Activated T-cell treated with anti-CD3 and anti-CD28 coated beads, Interleukin-2, amount 50 U/mL, for 24 hours (primary cell): Measurements from ENCODE around the gene SDK2.

ENCODE experiments used
- DNase-seq: peaks from one replicate; pipeline ENCODE4 v3.0.0-alpha.2; 2020
- H3K27ac Mint-ChIP-seq: 2 replicates; pipeline ENCODE4 v1.8.0; 2020; ENCODE audit warnings: mild to moderate bottlenecking, mixed read lengths
- H3K27me3 Mint-ChIP-seq: 2 replicates; pipeline ENCODE4 v1.8.0; 2020; ENCODE audit warnings: mixed read lengths
- H3K36me3 Mint-ChIP-seq: 2 replicates; pipeline ENCODE4 v1.8.0; 2020; ENCODE audit warnings: low read depth, mixed read lengths
- H3K4me1 Mint-ChIP-seq: 2 replicates; pipeline ENCODE4 v1.8.0; 2020; ENCODE audit warnings: low read depth, mixed read lengths
- H3K4me3 Mint-ChIP-seq: 2 replicates; pipeline ENCODE4 v1.8.0; 2020; ENCODE audit warnings: mild to moderate bottlenecking, moderate library complexity, mixed read lengths
- H3K9me3 Mint-ChIP-seq: 2 replicates; pipeline ENCODE4 v1.8.0; 2020; ENCODE audit warnings: mixed read lengths

Gene SDK2

GRCh38 chr17:73667181-73667959 is 23.1 kb upstream of the SDK2 start:
- no peaks in the 10 kb centered on the region for H3K36me3 Mint-ChIP-seq
- H3K4me1 Mint-ChIP-seq: peaks cover 25% of the 10 kb centered on the region
- H3K9me3 Mint-ChIP-seq: peaks cover 13% of the 10 kb centered on the region
- no peak overlapping the region for H3K4me3 Mint-ChIP-seq
- peaks cover 2% of the 10 kb centered on the region for H3K27me3 Mint-ChIP-seq
- H3K27ac Mint-ChIP-seq: peak overlapping the region; percentile 1
- no peak for DNase-seq

- Mint-ChIP-seq H3K36me3 (no peaks in the 10 kb centered on the region), H3K4me1 (peaks cover 25% of the 10 kb centered on the region), H3K9me3 (no peaks in the 10 kb centered on the region), H3K27ac (no peak overlapping the region), H3K4me3 (no peak overlapping the region), H3K27me3 (peaks cover 2% of the 10 kb centered on the region)
- no peak for DNase-seq
Observed at GRCh38 chr17:73663614-73664013, 19.4 kb upstream of the SDK2 start.

- H3K27me3 Mint-ChIP-seq: peaks cover 2% of the 10 kb centered on the region
- H3K27ac Mint-ChIP-seq: no peak overlapping the region
- no peak for DNase-seq
- H3K4me1 Mint-ChIP-seq: peaks cover 4% of the 10 kb centered on the region
- peaks cover 1% of the 10 kb centered on the region for H3K9me3 Mint-ChIP-seq
- no peaks in the 10 kb centered on the region for H3K36me3 Mint-ChIP-seq
- H3K4me3 Mint-ChIP-seq: no peak overlapping the region
Observed at GRCh38 chr17:73660366-73660765, 16.1 kb upstream of the SDK2 start.

DNA sequence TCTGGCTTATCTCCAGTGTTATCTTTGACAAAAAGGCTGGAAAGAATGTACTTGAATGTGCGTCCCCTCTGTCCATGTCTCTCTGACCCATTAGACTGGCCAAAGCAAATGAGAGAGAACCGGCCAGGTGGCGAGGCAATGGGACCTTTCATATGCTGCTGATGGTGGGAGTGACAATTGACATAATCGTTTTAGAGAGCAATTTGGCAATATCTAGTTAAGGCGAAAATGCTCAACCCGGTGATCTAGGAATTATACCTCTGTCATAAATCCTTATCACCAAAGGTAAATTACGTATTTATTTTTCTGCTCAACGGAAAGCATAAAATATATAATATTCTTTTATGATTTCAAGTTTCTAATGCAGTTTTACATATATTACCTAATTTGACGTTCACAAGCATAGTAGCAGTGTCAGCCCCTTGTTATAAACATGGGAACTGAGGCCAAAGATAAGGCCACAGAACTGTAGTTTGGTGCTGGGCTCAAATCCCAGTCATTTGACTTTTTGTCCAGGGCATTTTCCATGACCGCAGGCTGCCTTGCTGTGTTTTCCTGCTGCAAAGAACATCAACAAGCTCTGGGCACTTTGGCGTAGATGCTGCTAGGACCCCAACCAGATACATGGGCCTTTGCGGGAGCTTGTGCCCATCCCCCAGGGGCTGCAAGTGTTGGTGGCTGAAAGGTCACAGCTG is 14.7 kb upstream of the SDK2 start:
- Mint-ChIP-seq H3K27me3 (peaks cover 2% of the 10 kb centered on the region), H3K36me3 (no peaks in the 10 kb centered on the region), H3K27ac (no peak overlapping the region), H3K4me1 (peaks cover 4% of the 10 kb centered on the region), H3K4me3 (no peak overlapping the region), H3K9me3 (peaks cover 11% of the 10 kb centered on the region)
- DNase-seq: no peak

- Mint-ChIP-seq H3K4me1 (peaks cover 5% of the 10 kb centered on the region), H3K27me3 (peaks cover 2% of the 10 kb centered on the region), H3K9me3 (peaks cover 11% of the 10 kb centered on the region), H3K4me3 (no peak overlapping the region), H3K36me3 (no peaks in the 10 kb centered on the region), H3K27ac (no peak overlapping the region)
- peak; percentile 54 for DNase-seq
Observed at GRCh38 chr17:73657473-73658116, 13.3 kb upstream of the SDK2 start.

GRCh38 chr17:73654241-73654640 is 10.0 kb upstream of the SDK2 start:
- peaks cover 11% of the 10 kb centered on the region for H3K9me3 Mint-ChIP-seq
- H3K27me3 Mint-ChIP-seq: peaks cover 2% of the 10 kb centered on the region
- H3K27ac Mint-ChIP-seq: no peak overlapping the region

GRCh38 chr17:73653810-73654209 is 9.6 kb upstream of the SDK2 start:
- H3K9me3 Mint-ChIP-seq: peaks cover 11% of the 10 kb centered on the region
- peaks cover 2% of the 10 kb centered on the region for H3K27me3 Mint-ChIP-seq
- no peak overlapping the region for H3K4me3 Mint-ChIP-seq
- H3K36me3 Mint-ChIP-seq: no peaks in the 10 kb centered on the region
- peaks cover 8% of the 10 kb centered on the region for H3K4me1 Mint-ChIP-seq
- H3K27ac Mint-ChIP-seq: no peak overlapping the region
- no peak for DNase-seq

More at GRCh38 chr17:73654241-73654640, 10.0 kb upstream of the SDK2 start:
- no peaks in the 10 kb centered on the region for H3K36me3 Mint-ChIP-seq
- no peak overlapping the region for H3K4me3 Mint-ChIP-seq
- H3K4me1 Mint-ChIP-seq: peaks cover 8% of the 10 kb centered on the region
- DNase-seq: no peak

- Mint-ChIP-seq H3K9me3 (peaks cover 11% of the 10 kb centered on the region), H3K27me3 (peaks cover 2% of the 10 kb centered on the region), H3K36me3 (no peaks in the 10 kb centered on the region), H3K4me1 (peaks cover 8% of the 10 kb centered on the region), H3K4me3 (no peak overlapping the region), H3K27ac (no peak overlapping the region)
- DNase-seq: no peak
Observed at GRCh38 chr17:73652886-73653480, 8.7 kb upstream of the SDK2 start.

- peaks cover 9% of the 10 kb centered on the region for H3K27me3 Mint-ChIP-seq
- H3K9me3 Mint-ChIP-seq: peaks cover 11% of the 10 kb centered on the region
- H3K4me1 Mint-ChIP-seq: peaks cover 4% of the 10 kb centered on the region
- no peak overlapping the region for H3K4me3 Mint-ChIP-seq
- DNase-seq: no peak
- no peak overlapping the region for H3K27ac Mint-ChIP-seq
- no peaks in the 10 kb centered on the region for H3K36me3 Mint-ChIP-seq
Observed at GRCh38 chr17:73650617-73651200, 6.5 kb upstream of the SDK2 start.

- Mint-ChIP-seq H3K27ac (no peak overlapping the region), H3K36me3 (no peaks in the 10 kb centered on the region), H3K4me3 (no peak overlapping the region), H3K4me1 (peaks cover 4% of the 10 kb centered on the region), H3K9me3 (peaks cover 10% of the 10 kb centered on the region), H3K27me3 (peaks cover 11% of the 10 kb centered on the region)
- no peak for DNase-seq
Observed at GRCh38 chr17:73650140-73650539, 5.9 kb upstream of the SDK2 start.

DNA sequence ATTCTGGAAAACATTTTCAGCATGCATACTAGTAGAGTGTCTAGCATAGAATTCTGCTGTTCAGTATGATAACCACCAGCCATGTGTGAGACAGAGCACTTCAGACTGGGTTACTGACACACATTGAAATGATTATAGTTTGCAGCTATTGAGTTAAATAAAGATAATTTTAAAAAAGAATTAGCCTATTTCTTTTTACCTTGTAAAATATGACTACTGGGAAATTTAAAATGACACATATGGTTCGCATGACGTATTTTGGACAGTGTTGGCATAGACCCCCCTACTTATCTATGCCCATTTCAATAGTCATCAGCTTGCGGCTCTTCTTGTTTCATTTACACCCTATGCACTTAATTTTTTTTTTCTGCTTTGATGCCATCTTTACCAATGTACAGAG is 4.7 kb upstream of the SDK2 start:
- H3K36me3 Mint-ChIP-seq: no peaks in the 10 kb centered on the region
- H3K4me1 Mint-ChIP-seq: peaks cover 6% of the 10 kb centered on the region
- no peak for DNase-seq
- no peak overlapping the region for H3K27ac Mint-ChIP-seq
- no peaks in the 10 kb centered on the region for H3K9me3 Mint-ChIP-seq
- H3K27me3 Mint-ChIP-seq: peaks cover 14% of the 10 kb centered on the region
- H3K4me3 Mint-ChIP-seq: no peak overlapping the region

DNA sequence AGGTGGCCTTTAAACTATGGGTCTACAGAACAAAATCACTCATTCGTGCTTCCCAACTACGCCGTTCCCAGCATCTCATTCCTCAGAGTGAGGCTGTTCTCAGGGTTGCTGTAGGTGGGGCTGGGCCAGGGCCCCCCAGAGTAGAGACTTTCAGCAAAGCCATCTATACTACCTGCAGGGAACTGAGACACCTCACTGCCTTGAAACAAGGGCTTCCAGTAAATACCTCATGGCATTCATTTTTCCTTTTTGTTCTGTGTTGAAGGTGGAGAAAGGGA is 4.2 kb upstream of the SDK2 start:
- DNase-seq: no peak
- no peaks in the 10 kb centered on the region for H3K9me3 Mint-ChIP-seq
- peaks cover 15% of the 10 kb centered on the region for H3K27me3 Mint-ChIP-seq
- H3K4me1 Mint-ChIP-seq: peaks cover 7% of the 10 kb centered on the region
- H3K27ac Mint-ChIP-seq: no peak overlapping the region
- no peak overlapping the region for H3K4me3 Mint-ChIP-seq
- H3K36me3 Mint-ChIP-seq: no peaks in the 10 kb centered on the region

- H3K4me3 Mint-ChIP-seq: no peak overlapping the region
- H3K27ac Mint-ChIP-seq: no peak overlapping the region
- no peaks in the 10 kb centered on the region for H3K36me3 Mint-ChIP-seq
- no peaks in the 10 kb centered on the region for H3K9me3 Mint-ChIP-seq
- H3K4me1 Mint-ChIP-seq: peaks cover 7% of the 10 kb centered on the region
- peaks cover 15% of the 10 kb centered on the region for H3K27me3 Mint-ChIP-seq
- no peak for DNase-seq
Observed at GRCh38 chr17:73647772-73648542, 3.7 kb upstream of the SDK2 start.

GRCh38 chr17:73647301-73647695 is 3.1 kb upstream of the SDK2 start:
- H3K4me1 Mint-ChIP-seq: peaks cover 11% of the 10 kb centered on the region
- H3K27me3 Mint-ChIP-seq: peaks cover 15% of the 10 kb centered on the region
- H3K9me3 Mint-ChIP-seq: no peaks in the 10 kb centered on the region
- no peak for DNase-seq
- H3K27ac Mint-ChIP-seq: no peak overlapping the region
- H3K36me3 Mint-ChIP-seq: no peaks in the 10 kb centered on the region
- H3K4me3 Mint-ChIP-seq: no peak overlapping the region
